ENCODE measurements around the gene PHOSPHO1. TPM values are rescaled to one million over a fixed set of nuclear protein-coding genes. Genes with fewer than 3 reads are reported as not detected.
A peak's percentile ranks its signal among the peaks of the same experiment; 100 is the strongest.

The PHOSPHO1 gene
- total and polyA plus RNA-seq, 2 of the 13 experiments (the other 11 are each of a cell fraction or from before 2014, with no cell fraction given): not detected

- TF ChIP-seq ZNF546 (CRISPR knock-in tag; conservative IDR thresholded peaks at IDR 0.05) (peak; percentile 93), ZNF143 (CRISPR knock-in tag; IDR thresholded peaks at IDR 0.05) (no peak; the same call in 1 of the 2 replicates), NKX3-1 (CRISPR knock-in tag; IDR thresholded peaks at IDR 0.05) (peak; percentile 97), ZBTB8A (CRISPR knock-in tag; IDR thresholded peaks at IDR 0.05; ENCODE audit: borderline replicate concordance, low read depth) (no peak), MIXL1 (CRISPR knock-in tag; IDR thresholded peaks at IDR 0.05) (peak; percentile 88), ZNF557 (CRISPR knock-in tag; IDR thresholded peaks at IDR 0.05) (peak; percentile 77), ZNF282 (IDR thresholded peaks at IDR 0.05; ENCODE audit: partially characterized antibody) (no peak), ZNF773 (CRISPR knock-in tag; IDR thresholded peaks at IDR 0.05; ENCODE audit: borderline replicate concordance) (peak; percentile 84; the same call in 1 of the 2 replicates), AGO1 (IDR thresholded peaks at IDR 0.05; ENCODE audit: low read depth, low read length, poor library complexity, severe bottlenecking) (peak; percentile 79), NONO (IDR thresholded peaks at IDR 0.05) (no peak), NONO (CRISPR knock-in tag; conservative IDR thresholded peaks at IDR 0.05) (peak; percentile 33; the same call in 1 of the 2 replicates), NFIB (CRISPR knock-in tag; IDR thresholded peaks at IDR 0.05; ENCODE audit: borderline replicate concordance) (0 out of 2 replicates have a peak, but pooled peaks have one; percentile 38), FOXA1 (IDR thresholded peaks at IDR 0.05) (no peak), FOXA1 (CRISPR knock-in tag; IDR thresholded peaks at IDR 0.05) (no peak; the same call in 1 of the 2 replicates), GABPA (IDR thresholded peaks at IDR 0.05; ENCODE audit: low read depth, low read length) (no peak), GABPA (CRISPR knock-in tag; IDR thresholded peaks at IDR 0.05; ENCODE audit: low read depth) (peak; percentile 73), CENPT (CRISPR knock-in tag; IDR thresholded peaks at IDR 0.05; ENCODE audit: low read depth) (peak; percentile 91), ZNF83 (CRISPR knock-in tag; IDR thresholded peaks at IDR 0.05; ENCODE audit: borderline replicate concordance) (peak; percentile 85; the same call in 1 of the 2 replicates), HNF4A (CRISPR knock-in tag; IDR thresholded peaks at IDR 0.05) (peak; percentile 99), CENPX (CRISPR knock-in tag; IDR thresholded peaks at IDR 0.05) (no peak), SOX5 (CRISPR knock-in tag; IDR thresholded peaks at IDR 0.05; ENCODE audit: borderline replicate concordance) (peak; percentile 40; the same call in 1 of the 2 replicates), RXRB (CRISPR knock-in tag; IDR thresholded peaks at IDR 0.05; ENCODE audit: borderline replicate concordance) (peak; percentile 35; the same call in 1 of the 2 replicates), CBFB (CRISPR knock-in tag; IDR thresholded peaks at IDR 0.05) (peak; percentile 48), POGZ (CRISPR knock-in tag; IDR thresholded peaks at IDR 0.05) (no peak), NR1H2 (CRISPR knock-in tag; IDR thresholded peaks at IDR 0.05; ENCODE audit: borderline replicate concordance, low read depth) (peak; percentile 90; the same call in 1 of the 2 replicates), TOE1 (CRISPR knock-in tag; IDR thresholded peaks at IDR 0.05) (peak; percentile 61; the same call in 1 of the 2 replicates)
- TF ChIP-seq, protein P1, sequence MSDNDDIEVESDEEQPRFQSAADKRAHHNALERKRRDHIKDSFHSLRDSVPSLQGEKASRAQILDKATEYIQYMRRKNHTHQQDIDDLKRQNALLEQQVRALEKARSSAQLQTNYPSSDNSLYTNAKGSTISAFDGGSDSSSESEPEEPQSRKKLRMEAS (IDR thresholded peaks at IDR 0.05): peak; percentile 99
- TF ChIP-seq, protein P2, sequence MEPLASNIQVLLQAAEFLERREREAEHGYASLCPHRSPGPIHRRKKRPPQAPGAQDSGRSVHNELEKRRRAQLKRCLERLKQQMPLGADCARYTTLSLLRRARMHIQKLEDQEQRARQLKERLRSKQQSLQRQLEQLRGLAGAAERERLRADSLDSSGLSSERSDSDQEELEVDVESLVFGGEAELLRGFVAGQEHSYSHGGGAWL (CRISPR knock-in tag; IDR thresholded peaks at IDR 0.05): peak; percentile 79
- TF ChIP-seq, protein P3, sequence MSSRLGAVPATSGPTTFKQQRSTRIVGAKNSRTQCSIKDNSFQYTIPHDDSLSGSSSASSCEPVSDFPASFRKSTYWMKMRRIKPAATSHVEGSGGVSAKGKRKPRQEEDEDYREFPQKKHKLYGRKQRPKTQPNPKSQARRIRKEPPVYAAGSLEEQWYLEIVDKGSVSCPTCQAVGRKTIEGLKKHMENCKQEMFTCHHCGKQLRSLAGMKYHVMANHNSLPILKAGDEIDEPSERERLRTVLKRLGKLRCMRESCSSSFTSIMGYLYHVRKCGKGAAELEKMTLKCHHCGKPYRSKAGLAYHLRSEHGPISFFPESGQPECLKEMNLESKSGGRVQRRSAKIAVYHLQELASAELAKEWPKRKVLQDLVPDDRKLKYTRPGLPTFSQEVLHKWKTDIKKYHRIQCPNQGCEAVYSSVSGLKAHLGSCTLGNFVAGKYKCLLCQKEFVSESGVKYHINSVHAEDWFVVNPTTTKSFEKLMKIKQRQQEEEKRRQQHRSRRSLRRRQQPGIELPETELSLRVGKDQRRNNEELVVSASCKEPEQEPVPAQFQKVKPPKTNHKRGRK (CRISPR knock-in tag; IDR thresholded peaks at IDR 0.05): 0 out of 2 replicates have a peak, but pooled peaks have one; percentile 57
Observed at GRCh38 chr17:49191917-49192741, 38.5 kb downstream of the PHOSPHO1 start (continued).
